HS-27A (cell line): ENCODE measurements around the gene CFAP251.
"Not testable (repeated sequence)": the region's sequence is repeated elsewhere in the genome, so short reads cannot be mapped to it uniquely, and the experiment has no call there.

Experiments used
- DNase-seq: peaks from one replicate; pipeline ENCODE4 v3.0.0-alpha.2; 2012; ENCODE audit warnings: low read depth, missing footprints

The CFAP251 gene

DNA sequence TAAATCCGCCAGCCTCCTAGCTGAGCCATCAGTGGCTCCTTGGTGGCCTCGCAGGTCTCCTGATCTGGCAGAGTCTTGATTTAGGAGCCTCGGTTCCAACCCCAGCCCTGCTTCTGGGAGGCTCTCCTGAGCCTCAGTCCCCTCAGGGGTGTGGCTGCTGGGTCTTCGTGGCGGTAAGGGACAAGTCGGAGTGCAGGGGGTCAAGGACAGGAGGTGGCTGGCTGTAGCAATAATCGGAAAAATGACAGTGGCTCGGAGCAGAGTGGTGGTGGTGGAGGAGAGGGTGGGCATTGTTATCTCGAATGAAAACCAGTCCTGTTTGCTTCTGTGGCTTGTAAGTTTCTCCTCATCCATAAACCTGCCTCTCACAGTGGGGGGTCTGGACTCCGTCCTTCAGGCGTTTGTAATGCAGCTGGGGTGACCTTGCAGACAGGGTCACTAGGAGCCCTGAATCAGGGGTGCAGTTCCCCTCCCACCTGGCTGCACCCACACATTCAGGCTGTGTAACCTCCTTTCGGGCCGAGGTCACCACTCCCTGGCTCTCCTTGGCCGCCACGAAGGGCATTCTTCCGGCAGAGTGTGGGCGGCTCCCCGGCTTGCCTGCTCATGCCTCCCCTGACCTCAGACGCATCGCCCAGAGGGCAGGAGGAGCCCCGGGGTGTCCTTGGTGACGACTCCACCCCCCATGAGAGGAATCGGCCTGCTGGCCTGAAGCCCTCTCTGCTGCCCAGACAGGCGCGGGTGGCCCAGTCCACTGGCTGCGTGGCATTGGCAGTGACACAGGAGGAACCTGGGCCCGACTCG is 111.4 kb downstream of the CFAP251 start:
- DNase-seq: no peak

DNA sequence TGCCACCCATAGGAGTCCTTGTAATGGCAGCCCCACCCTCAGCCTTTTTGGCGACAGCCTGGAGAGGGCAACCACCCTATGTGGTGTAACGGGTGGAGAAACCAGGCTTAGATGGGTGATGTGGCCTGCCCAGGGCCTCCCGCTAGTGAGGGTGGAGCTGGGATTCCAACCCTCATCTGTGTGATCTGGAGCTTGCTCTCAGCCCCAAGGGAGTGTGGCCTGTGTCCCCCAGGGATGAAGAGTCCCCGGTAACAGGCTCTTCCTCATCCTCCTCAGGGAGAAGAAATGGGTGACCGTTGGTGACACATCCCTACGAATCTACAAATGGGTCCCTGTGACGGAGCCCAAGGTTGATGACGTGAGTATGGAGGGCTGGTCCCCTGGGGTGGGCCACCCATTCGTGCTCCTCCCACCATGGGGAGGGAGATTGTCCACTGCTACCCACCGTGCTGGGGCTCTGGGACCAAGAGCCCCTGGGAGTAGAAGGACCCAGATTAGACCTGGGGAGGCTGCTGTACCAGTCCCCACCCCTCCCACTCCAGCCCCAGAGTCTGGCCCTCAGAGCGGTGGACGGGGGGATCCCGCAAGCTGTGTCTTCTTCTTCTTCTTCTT is 112.1 kb downstream of the CFAP251 start:
- DNase-seq: no peak

DNA sequence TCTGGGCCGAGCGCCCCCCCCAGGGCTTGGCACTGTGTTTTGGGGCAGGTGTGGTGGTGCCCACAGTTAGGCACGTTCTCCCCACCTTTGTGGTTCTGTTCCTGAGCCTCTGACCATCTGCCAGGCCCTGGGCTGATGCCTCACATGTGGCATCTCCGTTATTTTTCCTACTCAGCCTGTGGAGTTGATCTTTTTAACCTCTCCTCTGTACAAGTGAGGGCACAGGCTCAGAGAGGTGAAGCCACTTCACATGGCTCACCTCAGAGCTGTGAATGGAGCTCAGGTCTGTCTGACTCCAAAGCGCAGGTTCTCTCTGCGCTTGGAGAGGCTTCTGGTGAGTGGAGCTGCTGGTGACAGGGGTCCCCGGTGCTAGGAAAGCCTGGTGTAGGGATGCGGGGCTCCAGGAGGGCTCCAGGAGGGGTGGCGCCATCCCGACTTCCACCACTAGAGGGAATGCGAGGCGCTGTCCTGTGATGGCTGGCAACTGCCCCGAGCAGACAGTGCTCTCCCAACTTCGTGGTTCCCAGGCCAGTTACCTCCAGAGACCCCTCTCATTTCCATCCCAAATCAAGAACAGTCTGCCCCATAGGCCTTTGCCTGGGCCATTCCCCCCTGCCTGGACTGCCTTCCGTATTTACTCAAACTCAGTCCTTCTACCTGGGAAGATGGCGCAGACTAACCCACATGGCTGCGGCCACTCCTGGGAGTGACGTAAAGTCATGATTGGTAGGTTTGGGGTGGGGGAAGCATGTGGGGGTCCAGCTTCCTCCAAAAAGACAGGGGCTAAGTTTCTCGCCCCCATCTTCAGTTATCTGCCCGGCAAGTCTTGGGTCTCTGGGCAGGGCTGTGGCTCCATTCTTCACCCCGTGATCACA is 113.2 kb downstream of the CFAP251 start:
- DNase-seq: no peak

DNA sequence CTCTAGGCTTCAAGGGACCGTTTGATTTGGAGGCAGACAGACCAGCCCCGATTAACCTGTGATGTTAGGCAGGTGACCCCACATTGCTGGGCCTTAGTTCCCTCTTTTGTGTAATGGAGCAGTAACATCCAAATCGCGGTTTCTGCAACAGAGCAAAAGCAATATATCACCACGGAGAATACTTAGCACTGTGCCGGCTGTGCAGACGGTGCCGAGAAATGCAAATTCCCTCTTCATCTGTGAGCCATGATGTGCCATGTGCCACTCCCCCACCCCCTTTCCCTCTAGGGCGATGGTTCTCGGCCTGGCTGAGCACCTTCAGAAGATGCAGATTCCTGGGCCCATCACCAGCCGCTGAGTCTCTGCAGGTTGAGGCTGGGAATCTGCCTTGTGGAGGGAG is 114.2 kb downstream of the CFAP251 start:
- no peak for DNase-seq

DNA sequence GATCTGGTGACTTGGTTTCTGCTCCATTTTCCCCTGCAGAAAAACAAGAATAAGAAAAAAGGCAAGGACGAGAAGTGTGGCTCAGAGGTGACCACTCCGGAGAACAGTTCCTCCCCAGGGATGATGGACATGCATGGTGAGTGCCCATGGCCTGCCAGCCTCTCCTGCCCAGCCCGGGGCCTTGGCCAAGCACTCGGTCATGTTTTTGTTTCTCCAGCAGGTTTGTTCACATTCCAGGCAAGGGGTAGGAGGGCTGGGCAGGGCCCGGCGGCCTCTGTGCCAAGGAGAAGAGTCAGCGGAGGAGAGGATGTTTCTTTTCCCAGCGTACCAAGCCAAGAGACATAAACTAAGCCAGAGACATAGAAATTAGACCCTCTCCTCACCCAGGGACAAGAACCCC is 116.9 kb downstream of the CFAP251 start:
- DNase-seq: no peak

DNA sequence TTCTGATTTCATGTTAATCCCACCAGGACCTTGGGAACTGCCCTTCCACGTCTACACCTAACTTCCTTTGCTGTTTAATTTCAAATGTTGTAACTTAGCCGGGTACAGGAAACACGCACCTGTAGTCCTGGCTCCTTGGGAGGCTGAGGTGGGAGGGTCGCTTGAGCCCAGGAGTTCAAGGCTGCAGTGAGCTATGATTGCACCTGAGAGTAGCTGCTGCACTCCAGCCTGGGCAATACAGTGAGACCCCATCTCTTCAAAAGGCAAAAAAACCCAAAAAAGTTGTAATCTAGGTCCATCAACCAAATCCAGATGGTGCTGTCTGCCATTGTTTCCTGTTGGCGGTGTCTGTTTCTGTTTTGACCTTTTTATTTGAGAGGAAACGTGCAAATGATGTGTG is 117.8 kb downstream of the CFAP251 start:
- no peak for DNase-seq

DNA sequence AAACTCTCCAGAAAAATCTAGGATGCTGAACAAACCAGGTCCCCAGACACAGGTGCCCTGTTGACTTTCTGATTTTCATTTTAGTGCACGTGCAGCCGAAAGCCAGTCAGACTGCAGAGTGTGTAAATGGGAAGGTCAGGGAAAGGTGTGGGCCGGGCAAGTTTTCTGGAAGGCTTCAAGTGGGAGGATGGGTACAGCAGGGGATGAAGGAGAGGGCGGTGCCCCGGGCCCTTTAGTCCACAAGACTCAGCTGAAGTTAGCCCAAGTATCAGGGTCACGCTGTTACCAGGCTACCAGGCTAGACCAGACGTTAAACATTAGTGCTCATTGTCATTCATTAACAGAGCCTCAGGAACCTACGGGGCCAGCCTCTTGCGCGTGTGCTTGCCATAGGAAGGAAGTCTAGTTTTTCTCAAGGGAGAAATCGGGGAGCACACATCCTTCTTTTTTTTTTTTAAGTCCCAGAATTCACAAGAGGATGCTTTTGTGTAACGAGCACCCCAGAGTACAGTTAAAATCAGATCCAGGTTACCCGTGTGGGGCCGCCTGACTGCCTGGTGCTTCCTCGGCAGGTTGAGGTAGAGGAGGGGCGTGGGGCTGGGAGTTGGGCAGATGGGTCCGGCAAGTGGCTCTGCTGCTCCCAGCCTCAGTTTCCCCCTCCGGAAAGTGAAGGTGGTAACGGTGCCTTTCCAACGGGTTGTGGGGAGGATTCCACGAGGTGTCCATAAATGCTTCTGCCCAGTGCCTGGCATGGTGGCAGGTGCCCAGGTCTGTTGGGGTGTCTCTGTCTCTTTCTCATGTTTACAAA is 122.4 kb downstream of the CFAP251 start:
- no peak for DNase-seq

DNA sequence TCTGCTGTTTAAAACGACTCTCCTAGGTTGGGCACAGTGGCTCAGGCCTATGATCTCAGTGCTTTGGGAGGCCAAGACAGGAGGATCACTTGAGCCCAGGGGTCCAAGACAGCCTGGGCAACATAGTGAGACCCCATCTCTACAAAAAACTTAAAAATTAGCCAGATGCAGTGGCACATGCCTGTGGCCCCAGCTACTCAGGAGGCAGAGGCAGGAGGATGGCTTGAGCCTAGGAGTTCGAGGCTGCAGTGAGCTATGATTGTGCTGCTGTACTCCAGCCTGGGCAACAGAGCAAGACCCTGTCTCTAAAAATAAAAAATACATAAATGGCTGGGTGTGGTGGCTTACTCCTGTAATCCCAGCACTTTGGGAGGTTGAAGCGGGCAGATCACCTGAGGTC is 123.1 kb downstream of the CFAP251 start:
- DNase-seq: not testable (repeated sequence)

DNA sequence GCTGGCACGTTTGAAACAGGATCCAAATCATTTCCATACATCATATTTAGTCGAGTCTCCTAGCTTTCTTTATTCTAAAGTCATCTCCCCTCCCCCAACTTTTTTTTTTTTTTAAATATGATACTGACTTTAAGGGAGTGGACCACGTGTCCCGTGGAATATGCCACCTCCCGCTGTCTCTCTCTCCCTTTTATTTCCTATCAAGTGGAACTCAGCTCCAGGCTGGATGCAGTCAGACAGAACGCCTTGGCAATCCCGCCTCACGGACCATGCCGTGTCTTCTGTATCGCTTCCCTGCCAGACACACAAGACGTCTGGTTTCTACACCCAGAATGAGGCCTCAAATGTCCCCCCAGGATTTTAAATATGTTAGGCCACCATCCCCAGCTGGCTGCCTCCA is 124.5 kb downstream of the CFAP251 start:
- DNase-seq: no peak

DNA sequence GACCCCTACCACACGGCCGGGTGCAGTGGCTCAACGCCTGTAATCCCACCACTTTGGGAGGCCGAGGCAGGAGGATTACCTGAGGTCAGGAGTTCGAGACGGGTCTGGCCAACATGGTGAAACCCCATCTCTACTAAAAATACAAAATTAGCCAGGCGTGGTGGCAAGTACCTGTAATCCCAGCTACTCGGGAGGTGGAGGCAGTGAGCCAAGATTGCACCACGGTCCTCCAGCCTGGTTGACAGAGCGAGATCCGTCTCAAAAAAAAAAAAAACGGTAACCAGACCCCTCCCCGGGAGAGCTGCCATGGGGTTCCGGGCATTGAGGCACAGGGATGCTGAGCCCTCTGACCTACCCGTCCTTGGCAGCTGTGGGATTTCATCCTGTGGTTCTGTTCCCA is 125.1 kb downstream of the CFAP251 start:
- DNase-seq: no peak

DNA sequence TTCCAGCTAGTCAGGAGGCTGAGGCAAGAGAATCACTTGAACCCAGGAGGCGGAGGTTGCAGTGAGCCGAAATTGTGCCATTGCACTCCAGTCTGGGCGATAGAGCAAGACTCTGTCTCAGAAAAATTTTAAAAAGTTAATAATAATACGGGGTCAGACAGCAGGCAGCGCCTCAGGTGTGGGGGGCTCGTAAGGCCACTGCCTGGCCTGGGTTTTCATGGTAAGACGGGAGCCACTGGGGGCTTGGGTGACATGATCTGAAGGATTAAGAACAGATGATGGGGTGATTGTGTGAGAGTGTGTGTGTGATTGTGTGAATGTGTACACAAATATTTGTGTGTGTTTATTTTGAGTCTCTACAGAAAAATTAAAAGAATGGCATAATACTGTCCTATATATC is 126.9 kb downstream of the CFAP251 start:
- no peak for DNase-seq

DNA sequence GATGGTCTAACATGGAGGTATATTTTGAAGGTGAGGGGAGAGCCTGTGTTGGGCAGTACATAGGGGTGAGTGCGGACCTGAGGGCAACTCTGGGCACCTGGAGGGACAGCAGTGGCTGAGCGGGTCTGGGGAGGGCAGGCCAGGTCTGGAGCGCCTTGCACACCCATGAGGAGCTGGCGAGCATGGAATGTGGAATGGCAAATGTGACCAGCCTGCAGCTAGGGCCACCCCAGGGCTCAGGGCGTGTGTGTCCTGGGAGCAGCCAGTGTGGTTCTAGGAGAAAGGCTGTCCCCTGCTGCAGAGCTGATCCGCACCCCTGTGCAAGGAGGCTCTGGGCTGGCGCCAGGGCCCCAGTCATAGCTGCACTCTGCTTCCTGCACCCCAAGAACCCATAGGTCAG is 127.8 kb downstream of the CFAP251 start:
- DNase-seq: no peak

DNA sequence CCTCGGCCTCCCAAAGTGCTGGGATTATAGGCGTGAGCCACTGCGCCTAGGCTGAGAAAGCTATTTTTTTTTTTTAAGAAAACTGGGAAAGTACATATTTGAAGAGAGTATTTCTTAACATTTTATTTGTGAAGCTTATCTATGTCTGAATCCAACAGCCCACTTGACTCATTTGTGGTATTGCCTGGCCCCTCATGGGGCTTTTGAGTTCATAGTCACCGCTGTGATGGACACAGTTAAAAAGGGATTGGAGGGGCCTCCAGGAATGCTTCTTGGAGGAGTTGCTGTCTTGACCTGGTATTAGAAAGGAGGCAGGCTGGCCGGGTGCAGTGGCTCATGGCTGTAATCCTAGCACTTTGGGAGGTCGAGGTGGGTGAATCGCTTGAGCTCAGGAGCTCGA is 129.8 kb downstream of the CFAP251 start:
- no peak for DNase-seq

DNA sequence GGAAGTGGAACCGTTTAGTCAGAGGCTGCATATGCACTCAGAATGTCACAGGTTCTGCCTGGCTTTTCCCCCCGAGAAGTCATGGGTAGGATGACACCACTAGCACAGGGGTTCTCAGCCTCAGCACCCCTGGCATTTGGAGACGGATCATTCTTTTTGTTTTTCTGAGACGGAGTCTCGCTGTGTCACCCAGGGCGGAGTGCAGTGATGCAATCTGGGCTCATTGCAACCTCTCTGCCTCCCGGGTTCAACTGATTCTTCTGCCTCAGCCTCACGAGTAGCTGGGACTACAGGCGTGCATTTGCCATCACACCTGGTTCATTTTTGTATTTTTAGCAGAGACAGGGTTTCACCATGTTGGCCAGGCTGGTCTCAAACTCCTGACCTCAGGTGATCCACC is 131.4 kb downstream of the CFAP251 start:
- DNase-seq: no peak

DNA sequence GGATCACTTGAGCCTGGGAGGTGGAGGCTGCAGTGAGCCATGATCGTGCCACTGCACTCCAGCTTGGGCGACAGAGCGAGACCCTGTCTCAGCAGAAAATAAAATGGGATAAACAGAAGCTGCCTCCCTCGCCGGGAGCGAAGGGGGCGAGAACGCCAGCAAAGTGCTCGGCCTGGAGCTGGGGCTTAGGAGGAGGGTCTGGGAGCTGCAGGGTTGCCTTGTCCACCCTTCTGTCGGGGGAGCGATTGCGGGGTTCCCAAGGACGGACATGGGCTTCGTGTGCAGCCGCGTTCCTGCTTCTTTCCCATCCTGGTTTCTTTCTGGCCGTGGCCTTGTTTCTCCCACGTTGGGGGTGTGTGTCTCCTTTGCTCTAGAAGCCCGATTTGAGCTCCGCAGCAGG is 132.3 kb downstream of the CFAP251 start:
- no peak for DNase-seq

DNA sequence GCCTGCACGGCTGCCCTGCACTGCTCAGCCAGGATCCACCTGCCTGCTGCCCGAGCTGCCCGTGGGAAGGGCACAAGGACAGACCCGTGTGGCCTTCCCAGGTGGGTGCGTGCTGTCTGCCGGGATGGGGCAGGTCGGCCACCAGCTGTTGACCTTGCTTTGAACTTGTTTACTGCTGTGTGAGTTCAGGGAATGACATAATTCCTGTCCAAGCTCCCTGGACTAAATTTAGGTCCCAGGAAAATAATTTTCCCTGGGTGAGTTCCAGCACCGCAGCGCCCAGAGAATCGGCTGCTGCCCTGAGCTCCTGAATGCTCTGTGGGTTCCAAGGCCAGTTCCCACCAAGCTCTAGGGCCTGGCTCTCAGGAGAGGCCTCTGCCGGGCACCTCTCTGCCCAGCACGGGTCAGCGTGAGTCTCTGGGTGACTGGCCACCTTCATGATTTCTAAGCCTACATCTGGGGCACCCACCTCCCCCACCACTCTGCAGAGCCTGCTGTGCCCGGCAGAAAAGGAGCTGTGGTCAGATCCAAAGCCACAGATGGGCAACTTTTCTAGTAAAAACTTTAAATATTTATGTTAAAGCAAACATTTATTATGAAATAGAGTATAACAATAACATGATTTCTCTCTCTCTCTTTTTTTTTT is 133.0 kb downstream of the CFAP251 start:
- no peak for DNase-seq

DNA sequence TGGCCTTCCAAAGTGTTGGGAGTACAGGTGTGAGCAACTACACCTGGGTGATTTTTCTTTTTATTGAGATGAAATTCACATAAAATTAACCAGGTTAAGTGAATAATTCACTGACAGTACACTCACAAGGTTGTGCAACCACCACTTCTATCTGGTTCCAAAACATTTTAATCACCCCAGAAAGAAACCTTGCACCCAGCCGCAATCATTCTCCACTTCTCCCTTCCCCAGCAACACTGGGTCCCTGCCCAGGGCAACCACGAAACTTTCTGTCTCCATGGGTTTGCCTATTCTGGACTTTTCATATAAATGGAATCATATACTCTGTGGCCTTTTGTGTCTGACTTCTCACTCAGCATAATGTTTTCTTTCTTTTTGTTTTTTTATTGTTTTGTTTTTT is 133.9 kb downstream of the CFAP251 start:
- DNase-seq: no peak
